Endothelial cell of umbilical vein (primary cell): ENCODE measurements around the gene RPS17.
"Not testable (repeated sequence)": the region's sequence is repeated elsewhere in the genome, so short reads cannot be mapped to it uniquely, and the experiment has no call there.

ENCODE experiments used
- CTCF ChIP-seq, 2 donors: IDR thresholded peaks; 1 replicate in 1 of 2; 2 replicates in 1 of 2; pipeline ENCODE4 v1.5.1; 2011; ENCODE audit warnings: low read length in 2 of 2, mild to moderate bottlenecking in 2 of 2, moderate library complexity in 2 of 2, control low read depth in 1 of 2, inconsistent platforms in 1 of 2, low read depth in 1 of 2; ENCODE audit not compliant: insufficient read depth in 1 of 2; ENCODE audit errors: extremely low read depth in 1 of 2
- EZH2 ChIP-seq: IDR thresholded peaks from 2 replicates; pipeline ENCODE4 v1.6.1; 2012; ENCODE audit warnings: borderline replicate concordance, low read depth, mild to moderate bottlenecking, moderate library complexity, low read length, inconsistent platforms; ENCODE audit not compliant: severe bottlenecking
- FOS ChIP-seq: IDR thresholded peaks from 2 replicates; pipeline ENCODE4 v1.6.1; 2011; ENCODE audit warnings: mild to moderate bottlenecking, low read length, moderate library complexity, borderline replicate concordance; ENCODE audit not compliant: insufficient read depth
- MAX ChIP-seq: IDR thresholded peaks from 2 replicates; pipeline ENCODE4 v1.6.1; 2011; ENCODE audit not compliant: insufficient read depth, insufficient read length
- MYC ChIP-seq: IDR thresholded peaks from one replicate; pipeline ENCODE4 v1.6.1; 2011; ENCODE audit warnings: mild to moderate bottlenecking, low read depth, low read length
- POLR2A ChIP-seq: IDR thresholded peaks from 2 replicates; pipeline ENCODE4 v1.6.1; 2012; ENCODE audit warnings: low read depth, mild to moderate bottlenecking, control low read depth, low read length
- POLR2AphosphoS5 ChIP-seq: IDR thresholded peaks from 2 replicates; pipeline ENCODE4 v1.6.1; 2012; ENCODE audit warnings: low read depth, mild to moderate bottlenecking, control low read depth, low read length, moderate library complexity; ENCODE audit not compliant: insufficient read depth

GRCh38 chr15:82500772-82501171 lies 39.5 kb downstream of the RPS17 start:
- not testable (repeated sequence) for TF ChIP-seq CTCF (IDR thresholded peaks at IDR 0.05; ENCODE audit: extremely low read depth in 1 of 2, insufficient read depth in 1 of 2, low read depth in 1 of 2, low read length in 2 of 2); POLR2A; MYC; EZH2; MAX; FOS; POLR2AphosphoS5
